Measurements from ENCODE around the gene SYT13.

The SYT13 gene

DNA sequence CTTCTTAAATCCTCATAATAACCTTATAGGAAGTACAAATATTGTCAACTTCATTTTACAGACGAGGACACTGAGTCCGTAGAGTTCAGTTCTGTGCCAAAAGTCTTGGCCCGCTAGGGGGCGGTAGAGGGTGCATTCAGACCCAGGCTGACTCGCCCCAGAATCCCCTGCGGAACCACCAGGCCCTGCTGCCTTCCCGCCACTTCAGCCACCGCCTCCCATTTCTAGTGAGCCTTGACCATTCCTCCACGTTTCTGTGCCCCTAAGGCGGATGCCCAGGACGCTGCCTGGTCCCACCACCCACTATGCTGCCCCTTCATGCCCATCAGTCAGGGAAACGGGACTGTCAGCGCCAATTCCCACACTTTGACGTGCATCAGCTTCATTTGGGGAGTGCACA lies 19.1 kb downstream of the SYT13 start:
- ATAC-seq (ENCODE audit: insufficient read depth, low read depth) = no peak
- Histone ChIP-seq H3K4me2 (ENCODE audit: insufficient read depth, low read length) (no peak overlapping the region), H2AFZ (ENCODE audit: low read depth, low read length) (no peak overlapping the region), H3K4me1 (ENCODE audit: insufficient read depth, low read length) (no peaks in the 10 kb centered on the region), H3K36me3 (ENCODE audit: insufficient read depth, low read length) (no peaks in the 10 kb centered on the region), H4K20me1 (ENCODE audit: insufficient read depth, low read length) (no peaks in the 10 kb centered on the region), H3K79me2 (ENCODE audit: insufficient read depth, low read length) (no peaks in the 10 kb centered on the region), H3K27ac (ENCODE audit: low read length) (no peak overlapping the region), H3K4me3 (ENCODE audit: low read depth in 1 of 2, low read length in 2 of 2) (no peak overlapping the region), H3K27me3 (ENCODE audit: insufficient read depth, low read length, poor library complexity) (peaks cover 12% of the 10 kb centered on the region), H3K9ac (ENCODE audit: low read depth, low read length) (no peak overlapping the region), H3K9me3 (ENCODE audit: insufficient read depth, low read length, severe bottlenecking) (no peaks in the 10 kb centered on the region)
- peak; percentile 27 for DNase-seq
- TF ChIP-seq, protein P1, sequence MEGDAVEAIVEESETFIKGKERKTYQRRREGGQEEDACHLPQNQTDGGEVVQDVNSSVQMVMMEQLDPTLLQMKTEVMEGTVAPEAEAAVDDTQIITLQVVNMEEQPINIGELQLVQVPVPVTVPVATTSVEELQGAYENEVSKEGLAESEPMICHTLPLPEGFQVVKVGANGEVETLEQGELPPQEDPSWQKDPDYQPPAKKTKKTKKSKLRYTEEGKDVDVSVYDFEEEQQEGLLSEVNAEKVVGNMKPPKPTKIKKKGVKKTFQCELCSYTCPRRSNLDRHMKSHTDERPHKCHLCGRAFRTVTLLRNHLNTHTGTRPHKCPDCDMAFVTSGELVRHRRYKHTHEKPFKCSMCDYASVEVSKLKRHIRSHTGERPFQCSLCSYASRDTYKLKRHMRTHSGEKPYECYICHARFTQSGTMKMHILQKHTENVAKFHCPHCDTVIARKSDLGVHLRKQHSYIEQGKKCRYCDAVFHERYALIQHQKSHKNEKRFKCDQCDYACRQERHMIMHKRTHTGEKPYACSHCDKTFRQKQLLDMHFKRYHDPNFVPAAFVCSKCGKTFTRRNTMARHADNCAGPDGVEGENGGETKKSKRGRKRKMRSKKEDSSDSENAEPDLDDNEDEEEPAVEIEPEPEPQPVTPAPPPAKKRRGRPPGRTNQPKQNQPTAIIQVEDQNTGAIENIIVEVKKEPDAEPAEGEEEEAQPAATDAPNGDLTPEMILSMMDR (IDR thresholded peaks at IDR 0.05; ENCODE audit: borderline replicate concordance, extremely low read depth, low read length, poor library complexity, severe bottlenecking) = peak; percentile 58
- no peak for TF ChIP-seq EZH2 (IDR thresholded peaks at IDR 0.05; ENCODE audit: borderline replicate concordance, low read depth, low read length, severe bottlenecking)

DNA sequence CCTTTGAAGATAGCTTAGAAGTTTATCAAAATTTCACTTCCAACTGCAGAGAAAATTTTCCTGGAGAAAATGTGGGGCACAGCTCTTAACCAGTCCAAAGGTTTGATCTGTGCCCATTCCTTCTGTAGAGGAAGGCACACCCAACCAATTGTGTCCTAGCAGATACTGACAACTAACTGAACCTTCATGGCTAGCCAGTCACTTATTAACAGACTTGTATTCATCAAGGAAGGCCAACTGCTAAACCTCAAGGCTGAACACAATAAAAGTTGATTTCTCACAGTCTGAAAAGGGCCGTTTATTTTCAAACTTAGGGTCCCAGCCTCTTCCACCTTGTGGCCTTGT lies 19.5 kb downstream of the SYT13 start:
- Histone ChIP-seq H3K9me3 (ENCODE audit: insufficient read depth, low read length, severe bottlenecking) (no peaks in the 10 kb centered on the region), H3K27ac (ENCODE audit: low read length) (no peak overlapping the region), H3K9ac (ENCODE audit: low read depth, low read length) (no peak overlapping the region), H3K4me3 (ENCODE audit: low read depth in 1 of 2, low read length in 2 of 2) (no peak overlapping the region), H3K79me2 (ENCODE audit: insufficient read depth, low read length) (no peaks in the 10 kb centered on the region), H3K4me1 (ENCODE audit: insufficient read depth, low read length) (no peaks in the 10 kb centered on the region), H3K27me3 (ENCODE audit: insufficient read depth, low read length, poor library complexity) (peaks cover 12% of the 10 kb centered on the region), H4K20me1 (ENCODE audit: insufficient read depth, low read length) (no peaks in the 10 kb centered on the region), H3K4me2 (ENCODE audit: insufficient read depth, low read length) (no peak overlapping the region), H3K36me3 (ENCODE audit: insufficient read depth, low read length) (no peaks in the 10 kb centered on the region), H2AFZ (ENCODE audit: low read depth, low read length) (no peak overlapping the region)
- ATAC-seq (ENCODE audit: insufficient read depth, low read depth) (no peak), DNase-seq (no peak)
- TF ChIP-seq, protein P1 (IDR thresholded peaks at IDR 0.05; ENCODE audit: borderline replicate concordance, extremely low read depth, low read length, poor library complexity, severe bottlenecking) = no peak
- TF ChIP-seq EZH2 (IDR thresholded peaks at IDR 0.05; ENCODE audit: borderline replicate concordance, low read depth, low read length, severe bottlenecking) = no peak

DNA sequence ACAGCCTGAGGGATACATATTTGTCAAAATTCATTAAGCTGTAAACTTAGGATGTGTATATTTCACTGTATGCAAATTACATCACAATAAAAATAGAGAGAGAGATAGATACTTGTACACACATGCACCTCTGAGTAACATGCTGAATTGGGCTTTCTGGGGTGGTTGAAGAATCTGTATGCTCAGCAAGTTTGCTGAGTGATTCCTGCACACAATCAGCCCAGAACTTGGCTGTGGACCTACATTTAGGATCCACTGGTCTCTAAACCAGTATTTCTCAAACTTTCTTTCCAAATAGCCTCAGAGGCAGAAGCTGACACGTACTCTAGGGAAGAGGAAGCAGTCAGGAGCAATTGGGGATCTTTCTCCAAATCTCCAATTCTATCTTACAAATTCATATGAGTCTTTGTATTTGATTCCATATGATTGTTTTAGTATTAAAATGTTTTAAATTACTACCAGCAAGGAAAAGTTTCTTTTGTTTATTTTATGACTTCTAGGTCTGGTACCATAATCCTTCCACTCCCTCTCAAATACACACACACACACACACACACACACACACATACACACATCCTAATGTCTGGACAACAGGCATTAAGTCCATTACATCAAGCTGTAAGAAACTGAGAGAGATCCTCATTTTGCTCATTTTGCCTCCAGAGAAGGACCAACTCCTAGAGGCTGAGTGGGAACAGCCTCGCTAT lies 20.0 kb downstream of the SYT13 start:
- TF ChIP-seq, protein P1 (IDR thresholded peaks at IDR 0.05; ENCODE audit: borderline replicate concordance, extremely low read depth, low read length, poor library complexity, severe bottlenecking) = no peak
- TF ChIP-seq EZH2 (IDR thresholded peaks at IDR 0.05; ENCODE audit: borderline replicate concordance, low read depth, low read length, severe bottlenecking) = no peak
- DNase-seq = no peak
- Histone ChIP-seq H3K27me3 (ENCODE audit: insufficient read depth, low read length, poor library complexity) (peaks cover 12% of the 10 kb centered on the region), H3K4me1 (ENCODE audit: insufficient read depth, low read length) (no peaks in the 10 kb centered on the region), H4K20me1 (ENCODE audit: insufficient read depth, low read length) (no peaks in the 10 kb centered on the region), H3K36me3 (ENCODE audit: insufficient read depth, low read length) (no peaks in the 10 kb centered on the region), H3K79me2 (ENCODE audit: insufficient read depth, low read length) (no peaks in the 10 kb centered on the region), H3K4me3 (ENCODE audit: low read depth in 1 of 2, low read length in 2 of 2) (no peak overlapping the region), H2AFZ (ENCODE audit: low read depth, low read length) (no peak overlapping the region), H3K27ac (ENCODE audit: low read length) (no peak overlapping the region), H3K9me3 (ENCODE audit: insufficient read depth, low read length, severe bottlenecking) (no peaks in the 10 kb centered on the region), H3K4me2 (ENCODE audit: insufficient read depth, low read length) (no peak overlapping the region), H3K9ac (ENCODE audit: low read depth, low read length) (no peak overlapping the region)
- no peak for ATAC-seq (ENCODE audit: insufficient read depth, low read depth)

Measured in DND-41 (cell line).